SK-N-SH treated with all-trans-retinoic acid at 6 μM for 48 hours (cell line): Measurements from ENCODE around the gene RING1.

ENCODE experiments used
- ATAC-seq: fragments of 200-7000 bp; cut with Tn5 transposase; 3 replicates; pipeline ENCODE4 v1.9.1; 2020; ENCODE audit warnings: mild to moderate bottlenecking, moderate library complexity
- ARNTL ChIP-seq: fragments of 450-650 bp; formaldehyde crosslinking; IDR thresholded peaks from 2 replicates; pipeline ENCODE4 v1.5.0; 2020; ENCODE audit warnings: low read depth, mild to moderate bottlenecking, moderate library complexity, borderline replicate concordance
- BACH2 ChIP-seq: fragments of 250-450 bp; sonication (Bioruptor Pico); IDR thresholded peaks from 2 replicates; pipeline ENCODE4 v1.9.0; 2021; ENCODE audit warnings: mild to moderate bottlenecking, borderline replicate concordance
- CSDC2 ChIP-seq: fragments of 250-450 bp; sonication (Bioruptor Pico); IDR thresholded peaks from 2 replicates; pipeline ENCODE4 v1.5.0; 2020; ENCODE audit warnings: mild to moderate bottlenecking, moderate library complexity
- ESRRG ChIP-seq: fragments of 250-450 bp; sonication (Bioruptor Pico); IDR thresholded peaks from 2 replicates; pipeline ENCODE4 v1.6.1; 2021; ENCODE audit warnings: mild to moderate bottlenecking
- GLIS3 ChIP-seq: fragments of 250-450 bp; sonication (Bioruptor Pico); IDR thresholded peaks from 2 replicates; pipeline ENCODE4 v1.5.0; 2020; ENCODE audit warnings: mild to moderate bottlenecking, moderate library complexity
- ISL1 ChIP-seq: fragments of 250-450 bp; sonication (Bioruptor Pico); IDR thresholded peaks from 2 replicates; pipeline ENCODE4 v2.1.2; 2022; ENCODE audit warnings: mild to moderate bottlenecking, moderate library complexity
- OSR1 ChIP-seq: fragments of 250-450 bp; sonication (Bioruptor Pico); IDR thresholded peaks from 2 replicates; pipeline ENCODE4 v1.8.0; 2022; ENCODE audit warnings: moderate library complexity, mild to moderate bottlenecking, inconsistent platforms
- PPARA ChIP-seq: fragments of 250-450 bp; sonication (Bioruptor Pico); IDR thresholded peaks from 2 replicates; pipeline ENCODE4 v1.5.0; 2020; ENCODE audit warnings: mild to moderate bottlenecking, borderline replicate concordance
- RARB ChIP-seq: fragments of 250-450 bp; sonication (Bioruptor Pico); IDR thresholded peaks from 2 replicates; pipeline ENCODE4 v1.8.0; 2021; ENCODE audit warnings: mild to moderate bottlenecking, moderate library complexity
- SNAI2 ChIP-seq: fragments of 250-450 bp; sonication (Bioruptor Pico); IDR thresholded peaks from 2 replicates; pipeline ENCODE4 v1.5.0; 2020; ENCODE audit warnings: mild to moderate bottlenecking, moderate library complexity
- TCF4 ChIP-seq: fragments of 250-450 bp; sonication (Bioruptor Pico); IDR thresholded peaks from 2 replicates; pipeline ENCODE4 v1.8.0; 2021; ENCODE audit warnings: mild to moderate bottlenecking, moderate library complexity, borderline replicate concordance
- TOX ChIP-seq: fragments of 250-450 bp; sonication (Bioruptor Pico); IDR thresholded peaks from 2 replicates; pipeline ENCODE4 v1.8.0; 2021; ENCODE audit warnings: mild to moderate bottlenecking, moderate library complexity, borderline replicate concordance
- ZC3H10 ChIP-seq: fragments of 250-450 bp; sonication (Bioruptor Pico); IDR thresholded peaks from 2 replicates; pipeline ENCODE4 v1.5.1; 2021; ENCODE audit warnings: mild to moderate bottlenecking, moderate library complexity
- ZFP3 ChIP-seq: fragments of 250-450 bp; sonication (Bioruptor Pico); IDR thresholded peaks from 2 replicates; pipeline ENCODE4 v1.5.0; 2020; ENCODE audit warnings: mild to moderate bottlenecking, moderate library complexity
- ZFP30 ChIP-seq: fragments of 450-650 bp; formaldehyde crosslinking; IDR thresholded peaks from 2 replicates; pipeline ENCODE4 v1.5.0; 2022; ENCODE audit warnings: mild to moderate bottlenecking, moderate library complexity
- ZNF565 ChIP-seq: fragments of 450-650 bp; formaldehyde crosslinking; conservative IDR thresholded peaks from 2 replicates; pipeline ENCODE4 v1.5.0; 2020; ENCODE audit warnings: low read depth, mild to moderate bottlenecking, moderate library complexity
- ZNF70 ChIP-seq: fragments of 450-650 bp; formaldehyde crosslinking; IDR thresholded peaks from 2 replicates; pipeline ENCODE4 v1.5.0; 2020; ENCODE audit warnings: mild to moderate bottlenecking, moderate library complexity
- ZNF8 ChIP-seq: fragments of 450-650 bp; formaldehyde crosslinking; IDR thresholded peaks from 2 replicates; pipeline ENCODE4 v1.5.0; 2020; ENCODE audit warnings: mild to moderate bottlenecking, moderate library complexity
- TF ChIP-seq, protein P1 (sequence below): fragments of 250-450 bp; sonication (Bioruptor Pico); IDR thresholded peaks from 2 replicates; pipeline ENCODE4 v1.8.0; 2021; ENCODE audit warnings: low read depth, mild to moderate bottlenecking, moderate library complexity, borderline replicate concordance
- TF ChIP-seq, protein P2 (sequence below): fragments of 250-450 bp; sonication (Bioruptor Pico); IDR thresholded peaks from 2 replicates; pipeline ENCODE4 v1.8.0; 2020; ENCODE audit warnings: mild to moderate bottlenecking, moderate library complexity, borderline replicate concordance
- TF ChIP-seq, protein P3 (sequence below): fragments of 250-450 bp; sonication (Bioruptor Pico); IDR thresholded peaks from 2 replicates; pipeline ENCODE4 v1.5.1; 2020; ENCODE audit warnings: low read depth, mild to moderate bottlenecking, moderate library complexity
- TF ChIP-seq, protein P4 (sequence below): fragments of 250-450 bp; sonication (Bioruptor Pico); IDR thresholded peaks from 2 replicates; pipeline ENCODE4 v1.5.1; 2021; ENCODE audit warnings: mild to moderate bottlenecking, moderate library complexity
- TF ChIP-seq, protein P5 (sequence below): fragments of 250-450 bp; sonication (Bioruptor Pico); IDR thresholded peaks from 2 replicates; pipeline ENCODE4 v1.5.0; 2020; ENCODE audit warnings: mild to moderate bottlenecking, moderate library complexity

RING1 gene

DNA sequence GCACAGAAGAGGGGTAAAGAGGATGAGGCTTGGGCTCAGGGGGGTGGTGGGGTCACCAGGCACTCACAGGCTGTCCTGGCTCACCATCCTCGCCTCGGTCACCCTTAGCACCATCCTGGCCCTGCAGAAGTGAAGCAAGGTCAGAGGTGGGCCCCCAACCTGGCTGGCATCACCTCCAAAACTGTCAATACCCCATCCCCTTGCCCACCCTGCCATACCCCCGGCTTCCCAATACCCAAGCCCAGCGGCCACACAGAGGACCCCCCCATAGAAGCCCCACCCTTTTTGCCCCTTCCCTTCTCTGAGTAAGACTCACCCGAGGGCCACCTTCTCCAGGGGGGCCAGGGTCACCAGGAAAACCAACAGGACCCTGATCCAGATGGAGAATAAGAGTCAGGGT is 39.7 kb upstream of the RING1 start:
- TF ChIP-seq, protein P1, sequence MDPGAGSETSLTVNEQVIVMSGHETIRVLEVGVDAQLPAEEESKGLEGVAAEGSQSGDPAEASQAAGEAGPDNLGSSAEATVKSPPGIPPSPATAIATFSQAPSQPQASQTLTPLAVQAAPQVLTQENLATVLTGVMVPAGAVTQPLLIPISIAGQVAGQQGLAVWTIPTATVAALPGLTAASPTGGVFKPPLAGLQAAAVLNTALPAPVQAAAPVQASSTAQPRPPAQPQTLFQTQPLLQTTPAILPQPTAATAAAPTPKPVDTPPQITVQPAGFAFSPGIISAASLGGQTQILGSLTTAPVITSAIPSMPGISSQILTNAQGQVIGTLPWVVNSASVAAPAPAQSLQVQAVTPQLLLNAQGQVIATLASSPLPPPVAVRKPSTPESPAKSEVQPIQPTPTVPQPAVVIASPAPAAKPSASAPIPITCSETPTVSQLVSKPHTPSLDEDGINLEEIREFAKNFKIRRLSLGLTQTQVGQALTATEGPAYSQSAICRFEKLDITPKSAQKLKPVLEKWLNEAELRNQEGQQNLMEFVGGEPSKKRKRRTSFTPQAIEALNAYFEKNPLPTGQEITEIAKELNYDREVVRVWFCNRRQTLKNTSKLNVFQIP (CRISPR knock-in tag): no peak
- no peak for TF ChIP-seq BACH2 (CRISPR knock-in tag)
- TF ChIP-seq, protein P2, sequence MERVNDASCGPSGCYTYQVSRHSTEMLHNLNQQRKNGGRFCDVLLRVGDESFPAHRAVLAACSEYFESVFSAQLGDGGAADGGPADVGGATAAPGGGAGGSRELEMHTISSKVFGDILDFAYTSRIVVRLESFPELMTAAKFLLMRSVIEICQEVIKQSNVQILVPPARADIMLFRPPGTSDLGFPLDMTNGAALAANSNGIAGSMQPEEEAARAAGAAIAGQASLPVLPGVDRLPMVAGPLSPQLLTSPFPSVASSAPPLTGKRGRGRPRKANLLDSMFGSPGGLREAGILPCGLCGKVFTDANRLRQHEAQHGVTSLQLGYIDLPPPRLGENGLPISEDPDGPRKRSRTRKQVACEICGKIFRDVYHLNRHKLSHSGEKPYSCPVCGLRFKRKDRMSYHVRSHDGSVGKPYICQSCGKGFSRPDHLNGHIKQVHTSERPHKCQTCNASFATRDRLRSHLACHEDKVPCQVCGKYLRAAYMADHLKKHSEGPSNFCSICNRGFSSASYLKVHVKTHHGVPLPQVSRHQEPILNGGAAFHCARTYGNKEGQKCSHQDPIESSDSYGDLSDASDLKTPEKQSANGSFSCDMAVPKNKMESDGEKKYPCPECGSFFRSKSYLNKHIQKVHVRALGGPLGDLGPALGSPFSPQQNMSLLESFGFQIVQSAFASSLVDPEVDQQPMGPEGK (CRISPR knock-in tag): no peak
- no peak for TF ChIP-seq OSR1 (CRISPR knock-in tag)
- TF ChIP-seq TOX (CRISPR knock-in tag): no peak
- no peak for TF ChIP-seq ISL1 (CRISPR knock-in tag)
- TF ChIP-seq ZNF70 (CRISPR knock-in tag): no peak
- no peak for TF ChIP-seq ZNF8 (CRISPR knock-in tag)
- no peak for TF ChIP-seq ZFP30 (CRISPR knock-in tag)
- no peak for TF ChIP-seq ZC3H10 (CRISPR knock-in tag)
- TF ChIP-seq CSDC2 (CRISPR knock-in tag): no peak
- TF ChIP-seq ZNF565 (CRISPR knock-in tag): no peak
- TF ChIP-seq ARNTL (CRISPR knock-in tag): no peak
- no peak for TF ChIP-seq ZFP3 (CRISPR knock-in tag)
- TF ChIP-seq RARB (CRISPR knock-in tag): no peak
- no peak for TF ChIP-seq TCF4 (CRISPR knock-in tag)
- no peak for TF ChIP-seq SNAI2 (CRISPR knock-in tag)
- ATAC-seq: no peak

DNA sequence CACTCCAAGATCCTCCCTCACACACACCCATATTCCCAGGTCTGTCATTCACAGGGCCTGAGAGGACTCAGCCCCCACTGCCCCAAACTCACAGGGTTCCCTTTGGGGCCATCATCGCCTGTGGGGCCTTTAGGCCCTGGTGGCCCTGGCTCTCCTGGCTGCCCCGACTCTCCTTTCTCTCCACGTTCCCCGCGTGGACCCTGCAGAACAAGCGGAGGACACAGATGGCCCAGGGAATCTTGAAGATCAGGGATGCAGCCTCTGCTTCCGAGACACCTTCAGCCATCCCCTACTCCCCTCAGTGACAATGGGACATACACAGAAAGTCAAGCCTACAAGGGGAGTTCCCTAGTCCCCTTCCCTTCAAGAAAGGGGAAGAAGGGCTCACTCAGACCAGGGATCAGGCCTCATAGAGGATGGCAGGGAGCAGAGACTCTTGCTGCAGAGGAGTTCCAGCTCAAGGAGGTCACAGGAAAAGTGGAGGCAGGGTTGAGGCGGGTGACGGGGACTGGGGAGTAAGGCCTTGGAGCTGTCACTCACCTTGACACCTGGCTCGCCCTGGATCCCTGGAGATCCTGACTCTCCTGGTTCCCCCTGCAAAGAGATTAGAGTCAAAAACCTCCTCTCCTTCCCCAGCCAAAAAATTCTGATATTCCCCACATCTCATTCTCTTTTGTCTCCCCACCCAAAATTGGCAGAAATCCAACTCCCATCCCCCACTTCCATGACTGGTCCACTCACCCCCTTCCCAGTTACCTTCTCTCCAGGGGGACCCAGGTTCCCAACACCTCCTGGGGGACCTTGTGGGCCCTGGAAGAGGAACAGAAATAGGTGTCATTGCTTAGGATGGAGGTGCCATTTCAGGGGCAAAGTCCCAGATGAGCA is 38.8 kb upstream of the RING1 start:
- TF ChIP-seq TOX (CRISPR knock-in tag) (no peak), ZFP3 (CRISPR knock-in tag) (no peak), BACH2 (CRISPR knock-in tag) (no peak), ZNF70 (CRISPR knock-in tag) (no peak), PPARA (CRISPR knock-in tag) (no peak), TCF4 (CRISPR knock-in tag) (no peak), ARNTL (CRISPR knock-in tag) (no peak)
- TF ChIP-seq, protein P3, sequence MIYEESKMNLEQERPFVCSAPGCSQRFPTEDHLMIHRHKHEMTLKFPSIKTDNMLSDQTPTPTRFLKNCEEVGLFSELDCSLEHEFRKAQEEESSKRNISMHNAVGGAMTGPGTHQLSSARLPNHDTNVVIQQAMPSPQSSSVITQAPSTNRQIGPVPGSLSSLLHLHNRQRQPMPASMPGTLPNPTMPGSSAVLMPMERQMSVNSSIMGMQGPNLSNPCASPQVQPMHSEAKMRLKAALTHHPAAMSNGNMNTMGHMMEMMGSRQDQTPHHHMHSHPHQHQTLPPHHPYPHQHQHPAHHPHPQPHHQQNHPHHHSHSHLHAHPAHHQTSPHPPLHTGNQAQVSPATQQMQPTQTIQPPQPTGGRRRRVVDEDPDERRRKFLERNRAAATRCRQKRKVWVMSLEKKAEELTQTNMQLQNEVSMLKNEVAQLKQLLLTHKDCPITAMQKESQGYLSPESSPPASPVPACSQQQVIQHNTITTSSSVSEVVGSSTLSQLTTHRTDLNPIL (CRISPR knock-in tag): no peak
- TF ChIP-seq, protein P4, sequence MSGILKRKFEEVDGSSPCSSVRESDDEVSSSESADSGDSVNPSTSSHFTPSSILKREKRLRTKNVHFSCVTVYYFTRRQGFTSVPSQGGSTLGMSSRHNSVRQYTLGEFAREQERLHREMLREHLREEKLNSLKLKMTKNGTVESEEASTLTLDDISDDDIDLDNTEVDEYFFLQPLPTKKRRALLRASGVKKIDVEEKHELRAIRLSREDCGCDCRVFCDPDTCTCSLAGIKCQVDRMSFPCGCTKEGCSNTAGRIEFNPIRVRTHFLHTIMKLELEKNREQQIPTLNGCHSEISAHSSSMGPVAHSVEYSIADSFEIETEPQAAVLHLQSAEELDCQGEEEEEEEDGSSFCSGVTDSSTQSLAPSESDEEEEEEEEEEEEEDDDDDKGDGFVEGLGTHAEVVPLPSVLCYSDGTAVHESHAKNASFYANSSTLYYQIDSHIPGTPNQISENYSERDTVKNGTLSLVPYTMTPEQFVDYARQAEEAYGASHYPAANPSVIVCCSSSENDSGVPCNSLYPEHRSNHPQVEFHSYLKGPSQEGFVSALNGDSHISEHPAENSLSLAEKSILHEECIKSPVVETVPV: no peak
- ATAC-seq: no peak

DNA sequence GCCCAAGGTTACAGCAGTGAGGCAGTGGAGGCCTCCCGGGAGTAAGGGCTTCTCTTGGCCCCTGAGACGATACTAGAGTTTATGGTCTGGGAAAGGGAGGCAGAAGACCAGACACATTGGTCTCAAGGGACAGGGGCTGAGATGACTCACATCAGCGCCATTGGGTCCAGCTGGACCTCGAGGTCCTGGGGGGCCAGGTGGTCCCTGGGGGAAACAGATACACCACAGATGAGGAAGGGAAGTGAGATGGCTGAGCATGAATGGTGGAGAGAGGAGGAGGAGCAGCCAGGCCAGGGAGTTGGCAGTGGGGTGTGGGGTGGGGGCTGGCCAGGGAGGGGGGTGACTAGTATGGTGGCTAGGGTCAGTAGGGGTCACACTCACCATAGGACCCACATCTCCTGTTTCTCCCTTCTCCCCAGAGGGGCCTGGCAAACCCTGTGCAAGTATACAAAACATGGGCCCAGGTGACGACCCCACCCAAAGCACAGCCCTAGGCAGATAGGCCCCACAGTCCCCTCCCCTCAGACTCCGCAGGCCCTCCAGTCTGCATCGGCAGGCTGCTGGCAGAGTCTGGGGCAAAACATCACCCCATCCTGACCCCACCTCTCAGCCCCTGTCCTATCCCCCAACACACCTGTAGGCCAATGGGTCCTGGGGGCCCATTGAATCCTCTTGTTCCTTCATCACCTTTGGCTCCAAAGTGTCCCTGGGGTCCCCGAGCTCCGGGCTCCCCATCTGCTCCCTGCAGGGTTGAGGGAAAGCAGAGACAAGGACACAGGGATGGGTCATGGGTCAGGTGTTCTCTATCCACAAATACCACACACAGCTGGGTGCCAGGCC is 37.9 kb upstream of the RING1 start:
- no peak for ATAC-seq
- no peak for TF ChIP-seq ZNF565 (CRISPR knock-in tag)
- no peak for TF ChIP-seq ZNF70 (CRISPR knock-in tag)
- no peak for TF ChIP-seq ZFP30 (CRISPR knock-in tag)
- TF ChIP-seq RARB (CRISPR knock-in tag): no peak
- TF ChIP-seq, protein P5, sequence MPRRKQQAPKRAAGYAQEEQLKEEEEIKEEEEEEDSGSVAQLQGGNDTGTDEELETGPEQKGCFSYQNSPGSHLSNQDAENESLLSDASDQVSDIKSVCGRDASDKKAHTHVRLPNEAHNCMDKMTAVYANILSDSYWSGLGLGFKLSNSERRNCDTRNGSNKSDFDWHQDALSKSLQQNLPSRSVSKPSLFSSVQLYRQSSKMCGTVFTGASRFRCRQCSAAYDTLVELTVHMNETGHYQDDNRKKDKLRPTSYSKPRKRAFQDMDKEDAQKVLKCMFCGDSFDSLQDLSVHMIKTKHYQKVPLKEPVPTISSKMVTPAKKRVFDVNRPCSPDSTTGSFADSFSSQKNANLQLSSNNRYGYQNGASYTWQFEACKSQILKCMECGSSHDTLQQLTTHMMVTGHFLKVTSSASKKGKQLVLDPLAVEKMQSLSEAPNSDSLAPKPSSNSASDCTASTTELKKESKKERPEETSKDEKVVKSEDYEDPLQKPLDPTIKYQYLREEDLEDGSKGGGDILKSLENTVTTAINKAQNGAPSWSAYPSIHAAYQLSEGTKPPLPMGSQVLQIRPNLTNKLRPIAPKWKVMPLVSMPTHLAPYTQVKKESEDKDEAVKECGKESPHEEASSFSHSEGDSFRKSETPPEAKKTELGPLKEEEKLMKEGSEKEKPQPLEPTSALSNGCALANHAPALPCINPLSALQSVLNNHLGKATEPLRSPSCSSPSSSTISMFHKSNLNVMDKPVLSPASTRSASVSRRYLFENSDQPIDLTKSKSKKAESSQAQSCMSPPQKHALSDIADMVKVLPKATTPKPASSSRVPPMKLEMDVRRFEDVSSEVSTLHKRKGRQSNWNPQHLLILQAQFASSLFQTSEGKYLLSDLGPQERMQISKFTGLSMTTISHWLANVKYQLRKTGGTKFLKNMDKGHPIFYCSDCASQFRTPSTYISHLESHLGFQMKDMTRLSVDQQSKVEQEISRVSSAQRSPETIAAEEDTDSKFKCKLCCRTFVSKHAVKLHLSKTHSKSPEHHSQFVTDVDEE (CRISPR knock-in tag): no peak
- TF ChIP-seq, protein P2 (CRISPR knock-in tag): no peak
- TF ChIP-seq PPARA (CRISPR knock-in tag): no peak
- TF ChIP-seq OSR1 (CRISPR knock-in tag): no peak
- no peak for TF ChIP-seq ESRRG (CRISPR knock-in tag)
- TF ChIP-seq ARNTL (CRISPR knock-in tag): no peak
- no peak for TF ChIP-seq CSDC2 (CRISPR knock-in tag)
- no peak for TF ChIP-seq GLIS3 (CRISPR knock-in tag)
- no peak for TF ChIP-seq SNAI2 (CRISPR knock-in tag)
- TF ChIP-seq ZFP3 (CRISPR knock-in tag): no peak
- TF ChIP-seq BACH2 (CRISPR knock-in tag): no peak
- TF ChIP-seq TOX (CRISPR knock-in tag): no peak
